ENCODE results near the gene GM2A.
"Not testable (repeated sequence)": the region's sequence is repeated elsewhere in the genome, so short reads cannot be mapped to it uniquely, and the experiment has no call there.

GM2A gene

DNA sequence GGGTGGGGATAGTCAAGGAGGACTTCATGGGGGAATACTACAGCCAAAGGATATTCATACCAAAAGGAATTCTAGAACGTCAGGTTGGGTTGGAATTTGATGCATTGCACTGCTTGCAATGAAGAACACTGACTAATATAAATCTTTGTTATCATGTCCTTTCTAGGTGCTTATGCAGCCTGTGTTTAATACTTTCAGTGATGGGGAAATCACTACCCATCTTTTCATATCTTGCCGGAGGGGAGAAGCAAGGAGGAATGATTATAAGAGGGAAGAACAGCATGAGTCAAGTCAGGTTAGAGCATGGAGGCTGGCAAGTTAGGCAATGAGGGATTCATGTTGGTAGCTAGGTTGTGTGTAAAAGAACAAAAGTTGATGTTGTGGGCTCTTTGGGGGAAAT, 24.0 kb upstream of the GM2A start:
- DNase-seq, result no peak

DNA sequence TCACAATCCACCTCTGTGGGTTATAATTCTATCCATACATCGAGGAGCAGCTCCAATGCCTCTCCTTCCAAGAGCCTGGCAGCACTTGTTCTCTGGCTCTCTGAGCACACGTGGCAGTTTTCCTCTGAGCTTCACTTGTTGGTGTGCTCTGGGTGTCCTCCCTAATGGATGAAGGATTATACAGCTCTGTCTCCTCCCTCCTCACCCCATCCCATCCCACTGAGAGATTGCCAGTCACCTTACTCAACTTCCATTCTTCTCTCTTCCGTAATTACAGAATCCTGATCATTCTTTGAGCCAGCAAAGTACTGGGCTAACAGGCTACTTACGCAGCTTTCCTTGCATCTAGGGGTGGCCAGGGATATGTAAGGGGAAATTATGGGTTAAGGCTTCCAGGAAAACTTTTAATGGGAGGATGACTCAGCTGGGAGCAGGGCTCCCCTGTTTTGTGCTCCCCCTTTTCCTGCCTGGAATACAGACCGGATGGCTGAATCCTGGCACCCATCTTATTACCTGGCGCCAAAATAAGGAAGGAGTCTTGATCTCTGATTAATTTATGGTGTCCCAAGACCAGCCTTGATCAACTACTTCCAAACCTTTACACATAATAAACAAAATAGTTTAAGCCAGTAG, 22.8 kb upstream of the GM2A start:
- no peak for DNase-seq

DNA sequence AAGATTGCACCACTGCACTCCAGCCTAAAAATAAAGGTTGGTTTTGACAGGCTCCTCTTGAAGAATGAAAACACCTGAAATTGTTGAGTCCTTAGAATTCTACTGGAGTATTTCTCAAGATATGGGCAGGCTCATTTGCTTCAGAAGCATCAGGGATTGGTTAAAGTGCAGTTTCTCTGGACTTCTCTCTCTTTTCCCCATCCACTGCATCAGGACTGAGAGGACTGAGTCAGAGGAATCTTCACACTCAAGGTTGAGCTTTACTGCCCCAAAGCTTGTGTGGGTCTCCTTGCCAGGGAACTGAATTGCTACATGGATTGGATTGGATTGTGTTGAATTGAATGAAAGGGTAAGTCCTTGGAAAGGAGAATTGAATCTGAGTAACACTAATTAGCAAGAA, 21.6 kb upstream of the GM2A start:
- no peak for DNase-seq

DNA sequence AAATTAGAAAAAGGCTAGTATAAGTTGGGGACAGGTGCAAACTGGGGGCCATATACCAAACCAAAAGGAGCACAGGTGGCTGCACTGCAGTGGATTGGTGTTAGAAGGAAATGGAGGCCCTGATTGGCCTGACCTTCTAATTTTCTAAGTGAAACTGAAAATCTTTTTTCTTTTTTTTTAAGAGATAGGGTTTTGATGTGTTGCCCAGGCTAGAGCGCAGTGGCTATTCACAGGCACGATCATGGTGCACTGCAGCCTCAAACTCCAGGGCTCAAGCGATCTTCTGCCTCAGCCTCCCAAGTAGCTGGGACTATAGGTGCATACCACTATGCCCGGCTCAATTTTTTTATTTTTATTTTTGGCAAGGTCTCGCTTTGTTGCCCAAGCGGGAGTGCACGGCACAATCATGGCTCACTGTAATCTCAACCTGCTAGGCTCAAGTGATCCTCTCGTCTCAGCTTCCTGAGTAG, 19.3 kb upstream of the GM2A start:
- no peak for DNase-seq

DNA sequence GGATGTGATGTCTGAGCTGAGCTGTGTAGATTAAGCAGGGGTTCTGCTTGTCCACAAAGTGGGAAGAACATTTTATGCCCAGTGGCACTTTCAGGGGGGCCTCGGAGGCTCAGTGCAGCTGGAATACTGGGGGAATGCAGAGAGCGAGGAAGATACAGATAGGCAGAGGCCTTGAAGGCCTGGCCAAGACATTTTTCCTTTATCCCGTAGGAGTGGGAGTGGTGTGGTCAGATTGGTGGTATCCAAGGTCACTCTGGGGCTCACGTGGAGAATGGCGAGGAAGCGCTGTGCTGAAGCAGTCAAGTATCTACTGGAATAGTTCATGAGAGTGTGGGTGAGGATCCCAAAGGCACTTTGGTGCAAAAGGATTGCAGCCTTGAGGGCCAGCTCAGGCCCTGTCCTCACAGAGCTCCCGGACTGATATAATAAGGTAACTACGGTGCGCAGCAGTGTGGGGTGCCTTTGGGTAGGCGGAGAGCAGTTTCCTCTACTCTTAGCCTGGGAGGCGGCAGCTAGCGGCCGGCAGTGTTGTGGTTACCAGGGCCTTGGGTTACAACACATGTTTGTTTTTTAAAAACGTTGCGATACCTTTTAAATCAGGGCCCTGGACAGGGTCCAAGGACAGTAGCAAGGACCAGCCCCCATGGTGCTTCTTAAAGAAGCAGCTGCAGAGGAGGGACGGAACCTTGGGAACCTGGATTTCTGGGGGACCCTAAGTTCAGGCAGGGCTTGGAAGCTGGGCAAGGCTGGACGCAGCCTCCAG, 18.3 kb upstream of the GM2A start:
- DNase-seq, result peak in 1 of 4 experiments; percentile 30

DNA sequence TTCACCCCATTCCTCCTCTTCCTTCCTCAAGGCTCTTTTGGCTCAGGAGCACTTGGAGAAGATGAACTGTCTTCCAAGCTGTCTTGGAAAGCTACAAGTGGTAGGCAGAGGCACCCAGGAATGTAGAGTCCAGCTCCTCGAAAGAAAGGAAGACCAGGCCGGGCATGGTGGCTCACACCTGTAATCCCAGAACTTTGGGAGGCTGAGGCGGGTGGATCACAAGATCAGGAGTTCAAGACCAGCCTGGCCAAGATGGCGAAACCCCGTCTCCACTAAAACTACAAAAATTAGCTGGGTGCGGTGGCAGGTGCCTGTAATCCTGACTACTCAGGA, 17.8 kb upstream of the GM2A start:
- DNase-seq, result not testable (repeated sequence)

DNA sequence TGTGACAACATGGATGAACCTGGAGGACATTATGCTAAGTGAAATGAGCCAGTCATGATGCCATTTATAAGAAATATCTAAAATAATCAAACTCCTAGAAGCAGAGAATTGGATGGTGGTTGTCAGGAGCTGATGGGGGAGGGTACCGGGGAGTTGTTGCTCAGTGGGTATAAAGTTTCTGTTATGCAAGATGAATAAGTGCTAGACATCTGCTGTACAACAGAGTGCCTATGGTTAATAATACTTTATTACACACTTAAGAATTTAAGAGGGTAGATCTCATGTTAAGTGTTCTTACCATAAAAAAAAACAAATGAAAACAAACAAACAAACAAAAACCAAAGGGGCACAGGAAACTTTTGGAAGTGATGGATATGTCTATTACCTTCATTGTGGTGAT, 16.1 kb upstream of the GM2A start:
- DNase-seq, result no peak

DNA sequence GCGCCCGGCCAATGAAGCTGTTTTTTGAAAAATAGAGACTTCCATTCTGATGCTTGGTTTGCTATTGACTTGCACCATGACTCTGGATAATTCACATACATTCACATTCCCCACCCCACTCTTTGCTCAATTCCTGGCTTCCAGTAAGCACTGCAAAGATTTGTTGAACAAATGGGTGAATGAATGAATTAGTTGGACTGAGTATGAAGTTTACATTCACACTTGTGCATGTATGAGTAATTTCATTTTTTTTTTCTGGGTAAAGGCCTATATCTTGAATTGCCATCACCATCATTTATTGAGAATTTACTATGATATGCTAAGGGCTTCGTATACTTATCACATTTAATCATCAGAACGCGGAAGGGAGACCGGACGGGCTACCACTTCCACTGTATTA, 15.3 kb upstream of the GM2A start:
- DNase-seq, result no peak

DNA sequence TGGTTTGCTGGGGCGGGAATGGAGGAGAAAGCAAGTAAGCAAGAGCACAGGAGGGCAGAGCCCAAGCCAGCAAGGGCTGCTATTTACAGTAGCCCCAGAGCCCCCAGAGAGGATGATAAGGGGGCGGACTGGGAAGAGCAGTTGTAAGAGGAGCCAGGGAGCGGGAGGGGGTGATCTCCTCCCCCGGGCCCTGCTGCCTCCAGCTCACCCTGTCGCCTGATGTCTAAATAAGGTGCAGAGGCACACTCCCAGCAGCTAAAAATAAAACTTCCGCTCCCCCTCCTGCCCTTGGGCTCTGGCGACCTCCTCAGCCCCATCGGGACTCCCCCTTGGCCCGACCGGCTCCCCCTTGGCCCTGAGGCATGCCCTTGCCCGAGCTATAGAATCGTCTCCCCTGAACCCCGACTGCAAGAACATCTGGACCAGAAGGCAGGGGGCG, 14.7 kb upstream of the GM2A start:
- no peak for DNase-seq

DNA sequence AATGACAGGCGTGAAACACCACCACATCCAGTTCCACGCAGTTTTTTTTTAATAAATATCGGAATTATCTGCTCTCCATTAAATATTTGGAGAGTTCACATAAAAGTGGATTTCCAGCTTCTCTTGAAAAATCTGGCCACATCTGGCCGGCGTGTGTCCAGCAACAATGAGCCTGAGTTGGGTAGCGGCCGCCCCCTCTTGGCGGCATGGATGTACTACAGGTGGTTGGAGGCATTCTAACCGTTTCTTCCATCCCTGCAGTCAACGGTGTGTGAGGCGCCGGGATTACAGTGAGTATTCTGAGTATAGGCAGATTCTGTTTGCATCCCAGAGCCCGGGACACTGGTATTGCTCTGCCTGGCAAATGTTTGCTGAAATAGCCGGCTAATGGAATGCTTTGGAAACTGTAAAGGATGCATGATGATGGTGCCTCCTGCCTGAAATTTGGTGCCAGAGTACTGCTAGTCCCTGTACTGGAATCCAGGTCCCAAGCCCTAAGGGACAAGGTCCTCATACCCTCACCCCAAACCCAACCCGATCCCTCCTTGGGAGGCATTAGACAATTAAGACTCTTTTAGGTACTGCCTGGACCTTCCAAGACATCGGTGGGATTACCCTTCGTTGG, 13.6 kb upstream of the GM2A start:
- peak in 2 of 4 experiments; percentile 43 to 45 for DNase-seq

DNA sequence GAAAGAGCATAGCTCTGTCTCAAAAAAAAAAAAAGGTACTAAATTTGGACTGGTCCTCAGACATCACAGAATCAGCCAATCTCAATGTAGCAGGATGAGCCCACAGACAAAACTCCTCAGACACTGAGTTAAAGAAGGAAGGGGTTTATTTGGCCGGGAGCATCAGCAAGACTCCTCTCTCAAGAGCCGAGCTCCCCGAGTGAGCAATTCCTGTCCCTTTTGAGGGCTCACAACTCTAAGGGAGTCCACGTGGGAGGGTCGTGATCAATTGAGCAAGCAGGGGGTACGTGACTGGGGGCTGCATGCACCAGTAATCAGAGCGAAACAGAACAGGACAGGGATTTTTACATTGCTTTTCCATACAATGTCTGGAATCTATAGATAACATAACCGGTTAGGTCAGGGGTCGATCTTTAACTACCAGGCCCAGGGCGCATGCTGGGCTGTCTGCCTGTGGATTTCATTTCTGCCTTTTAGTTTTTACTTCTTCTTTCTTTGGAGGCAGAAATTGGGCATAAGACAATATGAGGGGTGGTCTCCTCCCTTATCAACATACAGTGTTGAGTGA, 12.6 kb upstream of the GM2A start:
- not testable (repeated sequence) for DNase-seq

DNA sequence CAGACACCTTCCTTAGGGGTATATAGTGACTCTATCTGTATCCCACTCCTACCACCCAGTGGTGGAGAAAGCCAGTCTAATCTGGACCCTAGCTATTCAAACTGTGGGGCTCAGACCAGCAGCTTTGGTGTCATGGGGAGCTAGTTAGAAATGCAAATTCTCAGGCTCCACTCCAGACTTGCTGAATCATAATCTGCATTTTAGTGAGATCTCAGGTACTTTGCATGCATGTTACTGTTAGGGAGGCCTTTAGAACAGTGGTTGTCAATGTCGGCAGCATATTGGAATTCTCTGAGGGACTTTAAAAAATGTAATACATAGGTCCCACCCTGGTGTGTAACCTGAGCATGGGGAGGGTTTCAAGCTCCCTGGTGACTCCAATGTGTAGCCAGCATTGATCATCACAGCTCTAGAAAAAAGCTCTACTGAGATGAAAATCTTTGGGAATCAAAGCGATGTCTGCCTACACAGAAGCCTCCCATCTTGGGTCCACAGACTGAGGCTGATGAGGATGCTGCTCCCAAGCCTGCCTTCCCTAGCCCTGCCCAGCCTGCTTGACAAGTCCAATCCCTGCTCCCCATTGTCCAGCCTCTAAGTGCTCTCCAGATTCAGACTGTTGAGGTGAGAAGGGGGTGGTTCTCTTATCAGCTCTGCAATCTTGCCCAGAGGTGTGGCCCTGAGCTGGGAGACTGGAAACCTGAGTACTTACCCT, 11.9 kb upstream of the GM2A start:
- no peak for DNase-seq

DNA sequence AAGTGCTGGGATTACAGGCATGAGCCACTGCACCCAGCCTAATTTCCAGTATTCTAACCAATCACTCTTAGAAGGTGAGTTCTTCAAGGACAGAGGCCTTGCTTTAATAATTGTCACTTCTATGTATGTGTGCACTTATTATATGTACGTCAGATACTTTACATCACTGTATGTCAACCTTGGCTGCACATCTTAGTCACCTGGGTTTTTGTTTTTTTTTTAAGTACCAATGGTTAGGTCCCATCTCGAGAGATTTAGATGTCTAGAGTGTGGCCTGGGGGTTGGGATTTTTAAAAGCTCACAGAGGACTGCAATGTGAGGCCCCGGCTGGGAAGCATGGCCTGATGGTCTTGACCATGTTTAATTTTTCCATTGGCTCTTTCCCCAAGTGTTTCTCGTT, 9.9 kb upstream of the GM2A start:
- DNase-seq, result no peak

DNA sequence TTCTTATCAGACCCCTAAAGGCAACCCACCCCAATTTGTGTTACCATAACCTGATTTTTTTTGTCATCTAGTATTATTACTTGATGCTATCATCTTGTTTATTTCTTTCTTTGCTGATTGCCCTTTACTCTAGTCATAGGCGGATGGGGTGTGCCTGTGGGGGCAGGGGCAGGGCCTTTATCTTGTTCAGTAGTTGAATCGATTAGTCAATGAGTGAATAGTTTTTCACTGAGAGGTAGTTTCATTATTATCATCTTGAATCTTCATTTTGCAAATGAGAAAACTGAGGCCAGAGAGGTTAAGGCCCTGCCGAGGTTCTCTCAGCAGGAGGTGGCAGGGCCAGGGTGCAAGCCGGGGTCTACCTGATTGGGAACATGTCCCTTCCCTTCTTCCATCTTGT, 9.4 kb upstream of the GM2A start:
- DNase-seq, result no peak

DNA sequence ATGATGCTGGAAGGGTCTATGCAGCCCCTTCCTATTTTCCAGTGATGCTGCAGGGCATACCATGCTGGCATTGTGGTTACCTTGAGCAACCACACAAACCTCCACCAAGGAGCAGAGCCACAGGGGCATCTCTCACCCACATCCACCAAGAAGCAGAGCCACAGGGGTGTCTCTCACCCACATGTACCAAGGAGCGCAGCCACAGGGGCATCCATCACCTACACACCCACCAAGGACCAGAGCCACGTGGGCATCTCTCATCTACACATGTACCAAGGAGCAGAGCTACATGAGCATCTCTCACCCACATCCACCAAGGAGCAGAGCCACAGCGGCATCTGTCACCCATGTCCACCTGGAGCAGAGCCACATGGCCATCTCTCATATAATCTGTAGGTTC, 8.8 kb upstream of the GM2A start:
- DNase-seq, result no peak

DNA sequence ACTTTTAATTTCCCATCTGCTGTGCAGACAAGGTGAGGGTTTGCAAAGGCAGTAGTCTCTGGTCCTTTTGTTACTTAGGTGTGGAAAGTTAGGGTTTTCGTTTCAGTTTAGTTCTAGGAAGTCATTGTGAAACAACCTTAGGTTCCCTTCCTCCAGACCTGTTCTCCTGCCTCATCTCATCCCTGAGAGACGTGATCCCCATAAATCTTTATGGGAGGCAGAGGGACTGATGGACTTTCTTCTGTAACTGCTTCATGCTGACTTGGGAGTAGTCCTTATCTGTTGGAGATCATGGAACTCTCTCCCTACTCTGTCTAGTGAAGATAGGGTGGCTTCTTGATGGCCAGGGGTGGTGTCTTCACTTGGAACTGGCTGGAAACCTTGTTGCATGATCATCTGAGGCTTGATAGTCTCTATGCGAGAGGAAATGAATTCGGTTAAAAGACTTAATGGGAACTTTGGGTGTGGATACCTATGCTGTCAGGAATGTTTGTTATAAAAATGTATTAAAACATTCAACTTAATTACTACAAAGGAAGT, 7.2 kb upstream of the GM2A start:
- DNase-seq, result no peak

DNA sequence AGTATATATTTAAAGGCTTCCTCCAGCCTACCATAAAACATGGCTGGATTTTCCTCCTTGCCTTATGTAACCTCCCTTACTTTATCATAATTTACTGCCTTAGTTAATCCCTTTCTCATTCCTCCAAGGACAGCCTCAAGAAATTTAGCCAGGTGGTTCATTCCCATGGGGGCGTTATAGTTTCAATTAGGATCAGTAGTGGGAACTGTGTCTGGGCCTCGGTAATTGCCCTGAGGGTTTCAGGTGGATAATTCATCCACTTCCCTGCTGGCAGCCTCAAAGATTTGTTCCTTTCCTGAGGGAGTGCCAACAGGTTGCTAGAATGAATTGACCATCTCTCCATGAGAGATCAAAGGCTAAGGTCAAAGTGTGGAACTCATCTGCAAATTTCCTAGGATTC, 4.3 kb upstream of the GM2A start:
- no peak for DNase-seq

DNA sequence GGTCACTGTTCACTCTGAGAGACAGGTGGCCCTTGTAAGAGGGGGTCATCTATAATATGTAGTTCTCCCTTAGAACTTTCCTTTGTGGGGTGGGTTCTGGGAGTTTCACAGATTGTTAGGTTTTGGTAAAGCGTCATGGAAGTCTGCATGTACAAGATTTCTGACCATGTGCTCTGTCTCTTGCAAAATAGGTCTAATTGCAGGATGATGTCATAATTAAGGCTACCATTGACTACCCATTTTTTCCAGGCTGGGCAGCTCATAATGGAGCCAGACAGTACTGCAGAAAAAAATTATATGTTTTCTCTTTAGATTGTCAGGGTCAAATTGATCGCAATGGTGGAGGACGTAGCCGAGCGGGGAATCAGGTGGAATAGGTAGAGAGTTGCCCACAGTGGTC, 3.7 kb upstream of the GM2A start:
- no peak for DNase-seq

DNA sequence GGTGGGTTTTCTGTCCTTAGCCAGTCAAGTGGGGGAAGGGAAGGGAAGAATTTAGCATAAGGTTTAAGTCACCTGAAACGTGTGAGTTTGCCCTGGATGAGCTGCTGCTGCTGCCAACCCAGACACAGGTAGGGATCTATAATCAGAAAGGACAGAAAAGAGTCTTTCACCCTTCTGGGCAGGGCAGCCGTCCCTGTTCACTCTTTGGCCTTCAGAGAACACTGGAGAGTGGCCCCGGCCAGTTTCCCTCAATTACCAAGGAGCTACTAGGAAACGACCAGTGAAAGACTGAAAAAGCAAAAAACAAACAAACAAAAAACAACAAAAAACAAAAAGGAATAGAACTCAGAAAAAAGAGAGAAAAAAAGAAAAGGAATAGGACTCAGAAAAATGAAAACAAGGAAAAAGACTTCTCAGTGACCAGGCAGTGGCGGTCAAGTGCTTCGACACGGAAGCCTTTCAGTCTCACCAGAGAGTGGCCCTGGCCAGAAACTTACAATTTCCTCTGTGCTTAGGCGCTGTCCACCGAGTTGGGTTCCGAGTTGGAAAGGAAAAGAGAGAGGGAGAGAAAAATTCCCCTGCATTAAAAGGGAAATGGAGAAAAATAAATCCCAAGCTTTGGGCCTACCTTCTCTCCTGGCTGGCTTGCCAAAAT, 2.5 kb upstream of the GM2A start:
- no peak for DNase-seq

DNA sequence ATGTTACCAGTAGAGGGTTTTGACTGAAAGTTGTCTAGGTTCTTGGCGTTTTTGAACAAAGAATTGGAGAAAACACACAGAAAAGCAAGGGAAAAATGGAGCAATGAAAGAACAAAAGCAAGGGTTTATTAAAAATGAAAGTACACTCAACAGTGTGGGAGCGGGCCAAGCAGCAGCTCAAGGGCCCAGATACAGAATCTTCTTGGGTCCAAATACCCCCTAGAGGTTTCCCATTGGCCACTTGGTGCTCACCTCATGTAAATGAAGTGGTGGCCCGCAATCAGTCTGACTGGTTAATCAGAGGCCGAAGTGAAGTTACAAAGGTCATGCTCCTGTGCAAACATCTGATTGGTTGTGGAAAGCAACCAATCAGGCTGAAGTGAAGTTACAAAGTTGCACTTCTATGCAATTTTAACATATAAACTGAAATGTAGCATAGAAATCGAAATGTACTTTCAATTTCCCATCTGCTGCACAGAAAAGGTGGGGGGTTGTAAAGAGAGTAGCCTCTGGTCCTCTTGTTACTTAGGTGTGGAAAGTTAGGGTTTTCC, 1.9 kb upstream of the GM2A start:
- DNase-seq, result no peak

DNA sequence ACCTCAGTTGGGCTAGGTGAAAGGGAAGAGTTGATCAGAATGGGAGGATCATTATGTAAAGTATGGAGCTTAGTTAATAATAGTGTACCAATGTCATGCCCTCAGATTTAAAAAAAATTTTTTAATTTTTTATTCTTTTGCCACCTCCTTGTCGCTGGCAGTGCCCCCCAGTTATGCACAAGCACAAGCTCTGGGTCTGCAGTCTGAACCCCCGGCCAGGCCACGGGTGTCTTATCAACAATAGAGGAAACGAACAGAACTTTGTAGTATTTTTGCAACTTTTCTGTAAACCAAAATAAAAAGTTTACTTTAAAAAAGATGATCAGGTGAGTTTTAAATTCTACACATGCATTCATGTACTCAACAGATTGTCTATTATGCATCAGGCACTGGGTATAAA, 1.4 kb upstream of the GM2A start:
- DNase-seq, result no peak

DNA sequence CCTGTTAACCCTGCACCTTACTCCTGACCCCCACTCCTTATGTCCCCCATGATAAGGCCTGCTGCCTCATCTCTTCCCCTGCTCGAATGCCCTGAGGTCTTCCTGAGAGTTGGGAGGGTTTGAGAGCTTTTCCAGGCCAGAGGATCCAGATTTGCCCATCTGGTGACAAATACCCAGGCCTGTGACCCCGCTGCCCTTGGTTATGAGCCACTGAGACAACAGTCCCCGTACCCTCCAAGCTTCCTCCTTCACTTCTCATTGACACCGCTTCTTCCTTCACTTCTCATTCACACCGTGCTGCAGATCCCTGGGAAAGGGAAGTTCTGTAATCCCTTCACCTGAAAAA, 593 bp downstream of the GM2A start:
- no peak for DNase-seq
